ENCODE measurements around the gene PGA5. TPM values are rescaled to one million over a fixed set of nuclear protein-coding genes. Genes with fewer than 3 reads are reported as not detected.
"Not testable (repeated sequence)": the region's sequence is repeated elsewhere in the genome, so short reads cannot be mapped to it uniquely, and the experiment has no call there.

PGA5 gene
- total RNA-seq, 6 experiments from 2014 or later, result not detected

DNA sequence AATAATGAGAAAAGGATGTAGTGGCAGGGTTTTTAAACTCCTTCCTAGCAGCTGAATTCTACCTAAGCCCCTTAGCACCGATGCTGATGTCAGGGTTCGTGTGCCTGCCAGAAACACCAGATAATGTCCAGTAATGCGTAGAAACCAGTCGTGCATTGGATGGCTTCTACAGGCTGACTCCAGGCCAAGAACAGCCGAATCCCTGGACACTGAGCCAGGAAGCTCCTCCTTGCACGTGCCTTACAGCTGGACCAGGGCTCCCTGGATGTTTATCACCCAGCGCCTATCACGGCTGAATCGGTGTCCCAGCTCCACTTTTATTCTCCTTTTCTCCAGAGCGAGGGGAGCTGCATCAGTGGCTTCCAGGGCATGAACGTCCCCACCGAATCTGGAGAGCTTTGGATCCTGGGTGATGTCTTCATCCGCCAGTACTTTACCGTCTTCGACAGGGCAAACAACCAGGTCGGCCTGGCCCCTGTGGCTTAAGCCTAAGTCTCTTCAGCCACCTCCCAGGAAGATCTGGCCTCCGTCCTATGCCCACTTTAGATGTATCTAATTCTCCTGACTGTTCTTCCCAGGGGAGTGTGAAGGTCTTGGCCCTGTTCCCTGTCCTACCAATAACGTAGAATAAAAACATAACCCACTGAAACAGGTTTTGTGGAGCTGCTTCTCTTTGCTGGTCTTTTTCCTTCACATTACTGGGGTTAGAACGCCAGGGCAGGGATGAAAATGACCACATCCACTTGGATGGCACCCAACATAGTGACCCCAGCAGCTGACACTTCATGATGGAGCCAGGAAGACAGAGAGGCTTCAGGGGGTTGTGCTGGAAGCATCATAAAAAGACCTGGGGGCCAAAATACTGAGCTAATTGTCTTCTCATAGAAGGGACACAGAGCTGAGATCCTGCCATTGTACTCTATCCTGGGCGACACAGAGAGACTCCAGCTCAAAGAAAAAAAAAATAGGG is 10.1 kb downstream of the PGA5 start:
- H3K36me3 Mint-ChIP-seq (ENCODE audit: low read depth); H3K27ac Mint-ChIP-seq; H3K4me3 Mint-ChIP-seq; DNase-seq; H3K9me3 Mint-ChIP-seq: not testable (repeated sequence)
- H3K4me1 Mint-ChIP-seq (ENCODE audit: low read depth), result peaks cover 11% of the 10 kb centered on the region; the same call in 1 of the 2 replicates
- peaks cover 23% of the 10 kb centered on the region for H3K27me3 Mint-ChIP-seq (ENCODE audit: insufficient read depth)

DNA sequence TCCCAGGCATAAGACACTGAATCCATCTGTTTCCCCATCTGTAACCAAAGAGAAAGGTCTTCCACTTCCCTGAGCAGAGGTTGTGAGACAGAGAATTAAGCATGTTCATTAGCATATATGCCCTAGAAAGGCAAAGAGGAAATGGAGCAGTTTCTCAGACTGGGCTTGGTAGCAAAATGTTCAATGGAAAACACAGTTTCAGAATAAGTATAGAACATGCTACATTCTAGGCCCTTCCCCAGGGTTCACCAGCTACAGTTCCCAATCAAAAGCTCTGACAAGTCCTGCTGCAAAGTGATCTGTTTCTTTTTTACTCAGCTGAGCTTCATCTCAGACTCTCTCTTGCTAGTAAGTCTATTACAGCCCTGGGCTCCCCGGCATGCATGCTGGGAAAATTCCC is 11.4 kb downstream of the PGA5 start:
- H3K27me3 Mint-ChIP-seq (ENCODE audit: insufficient read depth), result peaks cover 20% of the 10 kb centered on the region
- not testable (repeated sequence) for H3K4me3 Mint-ChIP-seq; H3K9me3 Mint-ChIP-seq; H3K36me3 Mint-ChIP-seq (ENCODE audit: low read depth); H3K27ac Mint-ChIP-seq; DNase-seq
- peaks cover 11% of the 10 kb centered on the region; the same call in 1 of the 2 replicates for H3K4me1 Mint-ChIP-seq (ENCODE audit: low read depth)

DNA sequence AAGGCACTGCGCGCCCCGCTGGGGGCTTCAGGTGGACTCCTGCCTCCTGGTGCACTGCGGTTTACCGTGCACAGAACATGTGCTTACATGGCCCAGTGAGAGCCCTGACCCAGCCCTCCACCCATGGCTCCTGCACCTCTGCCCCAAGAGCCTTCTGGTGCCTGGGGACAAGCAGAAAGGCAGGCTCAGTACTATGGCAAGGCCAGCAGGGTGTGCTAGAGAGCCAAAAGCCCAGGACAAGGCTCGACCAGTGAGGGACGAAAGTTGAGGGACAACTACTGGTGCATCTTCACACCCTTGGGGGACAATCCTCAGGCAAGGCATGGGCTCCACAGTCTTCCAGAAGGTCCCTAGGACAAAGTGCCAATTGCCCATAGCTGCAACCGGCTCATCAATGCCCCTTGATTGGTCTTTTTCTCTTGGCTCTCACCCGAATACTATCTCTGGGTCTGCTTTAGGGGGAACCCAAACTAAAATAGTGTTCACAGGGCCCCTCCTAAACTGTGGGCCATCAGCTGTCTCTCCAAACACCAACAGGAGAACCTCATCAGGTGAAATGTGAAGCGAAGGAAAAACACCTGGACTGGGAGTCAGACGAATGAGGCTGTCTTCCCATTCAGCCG is 13.5 kb downstream of the PGA5 start:
- Mint-ChIP-seq H3K36me3 (ENCODE audit: low read depth) (no peaks in the 10 kb centered on the region), H3K27ac (no peak overlapping the region), H3K4me3 (no peak overlapping the region), H3K4me1 (ENCODE audit: low read depth) (peaks cover 11% of the 10 kb centered on the region; the same call in 1 of the 2 replicates), H3K9me3 (no peaks in the 10 kb centered on the region), H3K27me3 (ENCODE audit: insufficient read depth) (peaks cover 4% of the 10 kb centered on the region)
- peak; percentile 56 for DNase-seq
- TF ChIP-seq, protein P1, sequence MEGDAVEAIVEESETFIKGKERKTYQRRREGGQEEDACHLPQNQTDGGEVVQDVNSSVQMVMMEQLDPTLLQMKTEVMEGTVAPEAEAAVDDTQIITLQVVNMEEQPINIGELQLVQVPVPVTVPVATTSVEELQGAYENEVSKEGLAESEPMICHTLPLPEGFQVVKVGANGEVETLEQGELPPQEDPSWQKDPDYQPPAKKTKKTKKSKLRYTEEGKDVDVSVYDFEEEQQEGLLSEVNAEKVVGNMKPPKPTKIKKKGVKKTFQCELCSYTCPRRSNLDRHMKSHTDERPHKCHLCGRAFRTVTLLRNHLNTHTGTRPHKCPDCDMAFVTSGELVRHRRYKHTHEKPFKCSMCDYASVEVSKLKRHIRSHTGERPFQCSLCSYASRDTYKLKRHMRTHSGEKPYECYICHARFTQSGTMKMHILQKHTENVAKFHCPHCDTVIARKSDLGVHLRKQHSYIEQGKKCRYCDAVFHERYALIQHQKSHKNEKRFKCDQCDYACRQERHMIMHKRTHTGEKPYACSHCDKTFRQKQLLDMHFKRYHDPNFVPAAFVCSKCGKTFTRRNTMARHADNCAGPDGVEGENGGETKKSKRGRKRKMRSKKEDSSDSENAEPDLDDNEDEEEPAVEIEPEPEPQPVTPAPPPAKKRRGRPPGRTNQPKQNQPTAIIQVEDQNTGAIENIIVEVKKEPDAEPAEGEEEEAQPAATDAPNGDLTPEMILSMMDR (IDR thresholded peaks at IDR 0.05), result peak; percentile 93

DNA sequence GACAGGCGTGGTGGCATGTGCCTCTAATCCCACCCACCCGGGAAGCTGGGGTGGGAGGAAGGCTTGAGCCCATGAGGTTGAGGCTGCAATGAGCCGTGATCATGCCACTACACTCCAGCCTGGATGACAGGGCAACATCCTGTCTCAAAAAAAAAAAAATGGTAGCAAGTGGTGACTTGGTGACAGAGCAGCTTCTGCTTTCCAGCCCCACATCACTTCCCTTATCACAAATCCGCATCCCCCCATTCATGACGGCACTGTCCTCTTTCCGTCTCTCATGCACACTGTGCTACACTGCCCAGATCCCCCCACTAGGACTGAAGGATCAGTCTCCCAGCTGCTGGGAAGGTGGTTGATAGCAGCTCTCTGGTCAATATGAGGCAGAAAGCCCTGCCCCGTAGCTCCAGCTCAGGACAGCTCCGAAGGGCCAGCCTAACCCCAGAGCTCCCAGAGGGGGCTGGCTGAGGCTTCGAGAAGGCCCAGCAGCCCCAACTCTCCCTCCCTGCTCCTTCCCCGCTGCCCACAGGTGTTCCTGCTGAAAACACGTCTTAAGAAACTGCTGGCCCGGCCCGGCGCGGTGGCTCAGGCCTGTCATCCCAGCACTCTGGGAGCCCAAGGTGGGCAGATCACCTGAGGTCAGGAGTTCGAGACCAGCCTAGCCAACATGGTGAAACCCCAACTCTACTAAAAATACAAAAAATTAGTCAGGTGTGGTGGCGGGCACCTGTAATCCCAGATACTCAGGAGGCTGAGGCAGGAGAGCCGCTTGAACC is 15.9 kb downstream of the PGA5 start:
- no peak overlapping the region for H3K27ac Mint-ChIP-seq
- no peak for DNase-seq
- peaks cover 11% of the 10 kb centered on the region; the same call in 1 of the 2 replicates for H3K4me1 Mint-ChIP-seq (ENCODE audit: low read depth)
- no peak overlapping the region for H3K4me3 Mint-ChIP-seq
- no peaks in the 10 kb centered on the region for H3K36me3 Mint-ChIP-seq (ENCODE audit: low read depth)
- TF ChIP-seq, protein P1 (IDR thresholded peaks at IDR 0.05), result no peak
- no peaks in the 10 kb centered on the region for H3K9me3 Mint-ChIP-seq
- H3K27me3 Mint-ChIP-seq (ENCODE audit: insufficient read depth), result no peaks in the 10 kb centered on the region; the same call in 1 of the 2 replicates

DNA sequence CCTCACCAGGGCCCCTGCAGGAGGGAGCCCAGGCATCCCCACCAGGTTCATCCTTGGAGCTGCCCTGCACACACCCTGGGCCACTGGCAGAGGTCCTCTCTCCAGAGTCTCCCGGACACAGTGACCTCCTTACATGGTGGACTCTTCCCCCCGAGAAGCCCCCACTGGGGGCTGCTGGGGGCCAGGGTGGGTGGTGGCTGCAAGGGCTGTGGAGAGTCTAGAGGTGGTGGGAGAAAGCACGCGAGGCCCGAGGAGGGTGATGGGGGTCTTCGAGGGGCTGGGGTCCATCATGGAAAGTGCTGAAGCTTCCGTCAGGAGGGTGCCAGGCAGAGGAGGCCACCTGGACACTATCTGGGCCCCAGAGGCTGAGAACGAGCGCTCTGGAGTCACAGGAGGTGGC is 17.6 kb downstream of the PGA5 start:
- no peaks in the 10 kb centered on the region for H3K36me3 Mint-ChIP-seq (ENCODE audit: low read depth)
- no peak overlapping the region for H3K27ac Mint-ChIP-seq
- H3K4me3 Mint-ChIP-seq, result no peak overlapping the region
- peaks cover 11% of the 10 kb centered on the region; the same call in 1 of the 2 replicates for H3K4me1 Mint-ChIP-seq (ENCODE audit: low read depth)
- TF ChIP-seq, protein P1 (IDR thresholded peaks at IDR 0.05), result no peak
- H3K27me3 Mint-ChIP-seq (ENCODE audit: insufficient read depth), result no peaks in the 10 kb centered on the region; the same call in none of the 2 replicates
- no peaks in the 10 kb centered on the region for H3K9me3 Mint-ChIP-seq
- no peak for DNase-seq

DNA sequence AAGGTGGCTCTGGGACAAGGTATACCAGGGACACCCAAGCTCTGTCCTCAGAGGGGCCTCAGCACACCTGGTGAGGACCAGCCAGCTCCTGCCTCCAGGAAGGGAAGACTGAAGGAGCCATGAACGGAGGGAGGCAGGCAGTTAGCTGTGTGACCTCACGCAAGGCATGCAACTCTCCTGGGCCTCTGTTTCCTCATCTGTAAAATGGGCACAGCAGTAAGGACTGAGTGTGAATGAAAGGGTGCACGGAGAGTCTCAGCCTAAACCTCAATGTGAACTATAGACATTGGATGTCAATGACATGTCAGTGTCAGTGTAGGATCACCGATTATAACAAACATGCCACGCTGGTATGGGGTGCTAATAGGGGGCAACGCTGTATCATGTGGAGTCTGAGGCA is 18.4 kb downstream of the PGA5 start:
- no peaks in the 10 kb centered on the region; the same call in none of the 2 replicates for H3K27me3 Mint-ChIP-seq (ENCODE audit: insufficient read depth)
- no peak overlapping the region for H3K27ac Mint-ChIP-seq
- H3K4me3 Mint-ChIP-seq, result no peak overlapping the region
- no peaks in the 10 kb centered on the region for H3K9me3 Mint-ChIP-seq
- no peak for DNase-seq
- peaks cover 11% of the 10 kb centered on the region; the same call in 1 of the 2 replicates for H3K4me1 Mint-ChIP-seq (ENCODE audit: low read depth)
- TF ChIP-seq, protein P1 (IDR thresholded peaks at IDR 0.05), result no peak
- no peaks in the 10 kb centered on the region for H3K36me3 Mint-ChIP-seq (ENCODE audit: low read depth)

All from HFFc6 (cell line).